GM18498 (cell line): Measurements from ENCODE around the gene TMLHE.
"Not testable (repeated sequence)": the region's sequence is repeated elsewhere in the genome, so short reads cannot be mapped to it uniquely, and the experiment has no call there.

ENCODE experiments used
- ATAC-seq: cut with Tn5 transposase; IDR thresholded peaks from one replicate; pipeline ENCODE4 v1.9.1; 2021; ENCODE audit warnings: mild to moderate bottlenecking, moderate library complexity; ENCODE audit not compliant: unreplicated experiment

Gene TMLHE

GRCh38 chrX:155505296-155505695, 107.5 kb downstream of the TMLHE start:
- ATAC-seq, result no peak

GRCh38 chrX:155495134-155495533, 117.6 kb downstream of the TMLHE start:
- not testable (repeated sequence) for ATAC-seq

DNA sequence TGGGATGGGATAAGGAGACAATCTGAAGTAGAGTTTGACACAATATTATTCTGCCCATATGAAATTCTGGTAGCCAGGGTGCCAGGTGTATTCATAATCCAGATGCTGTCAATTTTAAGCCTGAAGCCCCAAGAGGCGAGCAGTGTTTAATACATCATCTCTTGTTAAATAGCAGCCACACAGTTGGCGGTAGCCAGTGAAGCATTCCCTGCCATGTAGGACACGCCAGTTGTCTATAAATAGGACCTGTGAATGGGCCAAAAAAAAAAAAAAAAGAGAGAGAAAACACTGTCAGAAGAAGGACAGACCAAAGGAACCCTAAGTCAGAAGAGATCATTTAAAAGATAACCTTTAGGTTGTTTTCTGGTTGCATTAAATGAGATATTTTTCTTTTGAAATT, 121.3 kb downstream of the TMLHE start:
- ATAC-seq, result not testable (repeated sequence)

DNA sequence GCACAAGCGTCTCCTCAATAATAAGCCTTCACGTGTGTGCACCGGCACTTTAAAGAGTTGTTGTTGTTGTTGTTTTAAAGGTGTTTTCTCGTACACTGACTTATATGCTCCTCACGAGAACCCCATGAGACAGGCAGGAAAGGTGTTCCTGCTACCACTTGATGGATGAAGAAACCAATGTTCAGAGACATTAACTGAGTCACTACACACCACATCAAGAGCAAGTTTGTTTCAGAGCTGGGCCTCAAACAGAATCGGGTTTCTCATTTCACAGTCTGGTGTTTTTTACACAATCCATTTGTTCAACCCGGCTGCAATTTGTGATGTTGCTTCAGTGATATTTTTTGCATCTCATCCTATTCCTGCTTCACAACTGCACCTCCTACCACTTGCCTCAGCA, 135.6 kb downstream of the TMLHE start:
- ATAC-seq, result not testable (repeated sequence)

GRCh38 chrX:155466269-155466938, 146.3 kb downstream of the TMLHE start:
- peak; percentile 58 for ATAC-seq

GRCh38 chrX:155460501-155460900, 152.3 kb downstream of the TMLHE start:
- not testable (repeated sequence) for ATAC-seq

- ATAC-seq, result peak; percentile 86
Measured at GRCh38 chrX:155458471-155458870, 154.3 kb downstream of the TMLHE start, which contains the start of gene F8A3. F8A3 (minus strand) TSS chrX:155458620; CDS start chrX:155458600, 20 bp downstream.

DNA sequence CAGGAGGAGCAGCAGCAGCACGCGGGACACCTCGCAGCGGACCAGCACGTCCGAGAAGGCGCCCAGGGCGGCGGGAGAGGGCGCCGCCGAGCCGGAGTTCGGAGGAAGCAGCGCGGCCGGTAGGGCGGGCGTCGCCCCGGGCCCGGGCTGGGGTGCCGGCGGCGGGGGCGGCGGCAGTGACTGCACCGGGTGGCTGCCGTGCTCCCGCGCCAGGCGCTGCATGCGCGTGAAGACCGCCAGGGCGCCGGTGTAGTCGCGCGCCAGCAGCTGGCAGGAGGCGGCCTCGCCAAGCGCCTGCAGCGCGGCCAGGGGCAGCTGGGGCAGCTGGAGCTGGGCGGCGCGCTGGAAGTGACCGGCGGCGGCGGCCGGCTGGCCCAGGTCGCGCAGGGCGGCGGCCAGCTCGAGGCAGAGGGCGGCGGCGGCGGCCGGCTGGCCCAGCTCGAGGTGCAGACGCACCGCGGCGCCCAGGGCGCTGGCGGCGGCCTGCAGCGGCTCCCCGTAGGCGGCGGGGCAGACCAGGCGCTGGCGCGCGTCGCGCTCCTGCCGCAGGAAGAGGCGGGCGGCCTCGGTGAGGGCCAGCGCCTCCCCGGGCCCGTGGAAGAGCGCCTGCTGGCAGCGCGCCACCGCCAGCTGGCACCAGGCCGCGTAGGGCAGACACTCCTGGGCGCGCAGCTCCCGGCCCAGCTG, 154.8 kb downstream of the TMLHE start:
- peak; percentile 72 for ATAC-seq

GRCh38 chrX:155441097-155441496, 171.7 kb downstream of the TMLHE start:
- no peak for ATAC-seq
